ENCODE data around the gene ZDHHC7.

Gene ZDHHC7

GRCh38 chr16:85018529-85019236 is 7.3 kb upstream of the ZDHHC7 start:
- no peaks in the 10 kb centered on the region for H3K36me3 Mint-ChIP-seq (ENCODE audit: low read depth)
- no peak for TF ChIP-seq CTCF (IDR thresholded peaks at IDR 0.05; ENCODE audit: unreplicated experiment in 3 of 3)
- no peak overlapping the region for H3K4me3 Mint-ChIP-seq
- H3K27ac Mint-ChIP-seq = peak overlapping the region; percentile 41 to 92 (median 49)
- peaks cover 6% of the 10 kb centered on the region for H3K27me3 Mint-ChIP-seq (ENCODE audit: low read depth)
- H3K9me3 Mint-ChIP-seq = no peaks in the 10 kb centered on the region
- peaks cover 26% of the 10 kb centered on the region for H3K4me1 Mint-ChIP-seq

GRCh38 chr16:85017633-85018032 is 6.3 kb upstream of the ZDHHC7 start:
- peaks cover 26% of the 10 kb centered on the region for H3K4me1 Mint-ChIP-seq
- TF ChIP-seq CTCF (IDR thresholded peaks at IDR 0.05; ENCODE audit: unreplicated experiment in 3 of 3) = no peak
- H3K27ac Mint-ChIP-seq = peak overlapping the region; percentile 3 to 92 (median 22)
- peaks cover 6% of the 10 kb centered on the region for H3K27me3 Mint-ChIP-seq (ENCODE audit: low read depth)
- H3K36me3 Mint-ChIP-seq (ENCODE audit: low read depth) = no peaks in the 10 kb centered on the region
- no peak overlapping the region for H3K4me3 Mint-ChIP-seq
- no peaks in the 10 kb centered on the region for H3K9me3 Mint-ChIP-seq

DNA sequence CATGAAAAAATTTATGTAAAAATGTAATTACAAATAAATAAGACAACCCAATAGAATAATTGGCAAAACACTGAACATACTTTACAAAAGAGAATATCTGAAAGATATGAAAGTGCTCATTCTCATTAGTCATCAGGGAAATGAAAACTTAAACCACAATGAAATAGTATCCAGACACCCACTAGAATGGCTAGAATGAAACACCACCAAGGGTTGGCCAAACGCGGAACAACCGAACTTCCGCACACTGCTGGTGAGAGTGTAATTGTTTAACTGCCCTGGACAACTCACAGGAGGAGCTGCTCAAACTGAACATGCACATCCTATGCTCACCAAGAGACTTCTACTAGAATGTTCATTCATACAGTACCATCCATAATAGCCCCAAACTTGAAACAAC is 5.8 kb upstream of the ZDHHC7 start:
- Mint-ChIP-seq H3K4me3 (no peak overlapping the region), H3K9me3 (no peaks in the 10 kb centered on the region), H3K36me3 (ENCODE audit: low read depth) (no peaks in the 10 kb centered on the region), H3K27ac (peak overlapping the region; percentile 3 to 92 (median 22)), H3K4me1 (peaks cover 26% of the 10 kb centered on the region), H3K27me3 (ENCODE audit: low read depth) (peaks cover 6% of the 10 kb centered on the region)
- no peak for TF ChIP-seq CTCF (IDR thresholded peaks at IDR 0.05; ENCODE audit: unreplicated experiment in 3 of 3)

- H3K4me3 Mint-ChIP-seq = no peak overlapping the region
- H3K36me3 Mint-ChIP-seq (ENCODE audit: low read depth) = no peaks in the 10 kb centered on the region
- no peak for TF ChIP-seq CTCF (IDR thresholded peaks at IDR 0.05; ENCODE audit: unreplicated experiment in 3 of 3)
- H3K27ac Mint-ChIP-seq = peak overlapping the region; percentile 79 to 97 (median 86)
- no peaks in the 10 kb centered on the region for H3K9me3 Mint-ChIP-seq
- H3K4me1 Mint-ChIP-seq = peaks cover 35% of the 10 kb centered on the region
- H3K27me3 Mint-ChIP-seq (ENCODE audit: low read depth) = peaks cover 6% of the 10 kb centered on the region
Measured at GRCh38 chr16:85015481-85016187, 4.3 kb upstream of the ZDHHC7 start.

DNA sequence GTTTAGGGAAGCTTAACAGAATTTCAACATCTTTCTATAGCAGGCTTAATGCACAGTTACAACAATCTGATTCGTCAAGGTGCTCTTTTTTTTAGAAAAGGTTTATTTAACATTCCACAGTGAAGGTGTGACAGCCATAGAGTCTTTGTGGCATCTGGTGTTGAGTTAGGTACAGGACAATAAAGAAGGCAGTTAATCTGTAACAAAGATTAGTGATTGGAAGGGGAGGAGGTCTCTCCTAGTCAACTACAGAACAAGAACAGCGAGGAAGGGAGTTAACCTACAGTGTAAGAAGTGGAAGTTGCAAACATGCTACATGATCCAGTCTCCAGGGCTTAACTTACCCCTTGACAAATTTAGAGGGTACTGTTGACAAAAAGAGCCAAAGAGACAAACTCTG is 3.0 kb upstream of the ZDHHC7 start:
- Mint-ChIP-seq H3K9me3 (no peaks in the 10 kb centered on the region), H3K4me1 (peaks cover 41% of the 10 kb centered on the region), H3K4me3 (peak overlapping the region; percentile 5 to 62 (median 12)), H3K27ac (peak overlapping the region; percentile 80 to 97 (median 86)), H3K27me3 (ENCODE audit: low read depth) (peaks cover 6% of the 10 kb centered on the region), H3K36me3 (ENCODE audit: low read depth) (no peaks in the 10 kb centered on the region)
- no peak for TF ChIP-seq CTCF (IDR thresholded peaks at IDR 0.05; ENCODE audit: unreplicated experiment in 3 of 3)
